Nephron progenitor cell (in vitro differentiated cells): ENCODE results near the gene ARID1B.

Experiments used
- DNase-seq: peaks from one replicate; pipeline ENCODE4 v3.0.0; 2021
- H3K27ac Mint-ChIP-seq: 2 replicates; pipeline ENCODE4 v1.8.0; 2021; ENCODE audit warnings: mild to moderate bottlenecking, moderate library complexity, mixed read lengths
- H3K27me3 Mint-ChIP-seq: 2 replicates; pipeline ENCODE4 v1.8.0; 2021; ENCODE audit warnings: mild to moderate bottlenecking, low read depth, mixed read lengths; ENCODE audit not compliant: poor library complexity
- H3K36me3 Mint-ChIP-seq: 2 replicates; pipeline ENCODE4 v1.8.0; 2021; ENCODE audit warnings: low read depth, mixed read lengths
- H3K4me1 Mint-ChIP-seq: 2 replicates; pipeline ENCODE4 v1.8.0; 2021; ENCODE audit warnings: mixed read lengths
- H3K4me3 Mint-ChIP-seq: 2 replicates; pipeline ENCODE4 v1.8.0; 2021; ENCODE audit warnings: mild to moderate bottlenecking, moderate library complexity, mixed read lengths
- H3K9me3 Mint-ChIP-seq: 2 replicates; pipeline ENCODE4 v1.8.0; 2021; ENCODE audit warnings: mild to moderate bottlenecking, moderate library complexity, mixed read lengths
- CTCF ChIP-seq: fragments of 200-600 bp; sonication (generic); IDR thresholded peaks from 2 replicates; pipeline ENCODE4 v1.5.0; 2021; ENCODE audit warnings: antibody characterized with exemption

The ARID1B gene

GRCh38 chr6:157148391-157149323 lies 371.5 kb downstream of the ARID1B start:
- peak overlapping the region; percentile 92 for H3K27ac Mint-ChIP-seq
- no peaks in the 10 kb centered on the region for H3K9me3 Mint-ChIP-seq
- no peak overlapping the region for H3K4me3 Mint-ChIP-seq
- H3K4me1 Mint-ChIP-seq = peaks cover 50% of the 10 kb centered on the region
- peaks cover 48% of the 10 kb centered on the region for H3K36me3 Mint-ChIP-seq
- no peak for TF ChIP-seq CTCF
- no peak for DNase-seq
- H3K27me3 Mint-ChIP-seq = peaks cover 4% of the 10 kb centered on the region

GRCh38 chr6:157150076-157150475 lies 372.9 kb downstream of the ARID1B start:
- Mint-ChIP-seq H3K4me1 (peaks cover 36% of the 10 kb centered on the region), H3K27me3 (peaks cover 4% of the 10 kb centered on the region), H3K36me3 (peaks cover 59% of the 10 kb centered on the region), H3K9me3 (no peaks in the 10 kb centered on the region), H3K27ac (no peak overlapping the region), H3K4me3 (no peak overlapping the region)
- DNase-seq = no peak
- no peak for TF ChIP-seq CTCF

- Mint-ChIP-seq H3K27ac (peak overlapping the region; percentile 73), H3K4me1 (peaks cover 28% of the 10 kb centered on the region), H3K4me3 (no peak overlapping the region), H3K9me3 (no peaks in the 10 kb centered on the region), H3K27me3 (peaks cover 4% of the 10 kb centered on the region), H3K36me3 (peaks cover 64% of the 10 kb centered on the region)
- no peak for TF ChIP-seq CTCF
- DNase-seq = no peak
Measured at GRCh38 chr6:157151029-157151428, 373.9 kb downstream of the ARID1B start.

GRCh38 chr6:157151989-157152388 lies 374.8 kb downstream of the ARID1B start:
- no peak for TF ChIP-seq CTCF
- Mint-ChIP-seq H3K27me3 (peaks cover 4% of the 10 kb centered on the region), H3K36me3 (peaks cover 60% of the 10 kb centered on the region), H3K4me3 (no peak overlapping the region), H3K4me1 (peaks cover 21% of the 10 kb centered on the region), H3K27ac (no peak overlapping the region), H3K9me3 (no peaks in the 10 kb centered on the region)
- DNase-seq = no peak

GRCh38 chr6:157152556-157152955 lies 375.4 kb downstream of the ARID1B start:
- H3K27ac Mint-ChIP-seq = peak overlapping the region; percentile 19
- H3K36me3 Mint-ChIP-seq = peaks cover 64% of the 10 kb centered on the region
- H3K27me3 Mint-ChIP-seq = peaks cover 4% of the 10 kb centered on the region
- no peak overlapping the region for H3K4me3 Mint-ChIP-seq
- TF ChIP-seq CTCF = no peak
- H3K4me1 Mint-ChIP-seq = peaks cover 25% of the 10 kb centered on the region
- H3K9me3 Mint-ChIP-seq = no peaks in the 10 kb centered on the region
- DNase-seq = no peak

- Mint-ChIP-seq H3K9me3 (no peaks in the 10 kb centered on the region), H3K4me1 (peaks cover 7% of the 10 kb centered on the region), H3K36me3 (peaks cover 53% of the 10 kb centered on the region)
Measured at GRCh38 chr6:157155804-157156203, 378.6 kb downstream of the ARID1B start.

More at GRCh38 chr6:157155804-157156203, 378.6 kb downstream of the ARID1B start:
- TF ChIP-seq CTCF = no peak
- H3K27ac Mint-ChIP-seq = no peak overlapping the region
- DNase-seq = no peak
- H3K27me3 Mint-ChIP-seq = no peaks in the 10 kb centered on the region
- no peak overlapping the region for H3K4me3 Mint-ChIP-seq
